OCI-LY7 (cell line): ENCODE measurements around the gene PROKR2. TPM values are rescaled to one million over a fixed set of nuclear protein-coding genes. Genes with fewer than 3 reads are reported as not detected.

Experiments
- BruUV-seq: library from RNA; stranded (reverse); fragments of 400-500 nt; replicated peaks from 2 replicates; lab custom pipeline; 2021; lab: Mats Ljungman, UMichigan
- CTCF ChIA-PET: fragments of 300-600 bp; sonication (Branson Sonifier 250); formaldehyde crosslinking; loops from one replicate; lab custom pipeline; 2022; ENCODE audit warnings: antibody characterized with exemption; ENCODE audit not compliant: unreplicated experiment; lab: Charles Lee
- POLR2A ChIA-PET: fragments of 300-600 bp; sonication (Branson Sonifier 250); formaldehyde crosslinking; loops from one replicate; lab custom pipeline; 2022; ENCODE audit warnings: antibody characterized with exemption; lab: Charles Lee
- DNase-seq: peaks from one replicate; pipeline ENCODE4 v3.0.0-alpha.2; 2015; ENCODE audit warnings: low spot score
- H2AFZ ChIP-seq: fragments of 200-600 bp; sonication (generic), shearing (Covaris generic); 2 replicates; pipeline ENCODE4 v1.6.1; 2014; ENCODE audit warnings: mild to moderate bottlenecking, antibody characterized with exemption, low read length, moderate library complexity
- H3K27ac ChIP-seq: fragments of 200-600 bp; sonication (generic); 2 replicates; pipeline ENCODE4 v1.5.1; 2014; ENCODE audit warnings: mixed run types, low read depth, mild to moderate bottlenecking, moderate library complexity, low read length, inconsistent platforms; ENCODE audit not compliant: poor library complexity, severe bottlenecking
- H3K36me3 ChIP-seq: fragments of 200-600 bp; sonication (generic); 2 replicates; pipeline ENCODE4 v1.6.1; 2014; ENCODE audit warnings: mild to moderate bottlenecking, antibody characterized with exemption, low read length, moderate library complexity, mixed read lengths; ENCODE audit not compliant: insufficient read depth
- H3K4me1 ChIP-seq: fragments of 200-600 bp; sonication (generic); 2 replicates; pipeline ENCODE4 v1.5.1; 2014; ENCODE audit warnings: mild to moderate bottlenecking, low read length; ENCODE audit not compliant: insufficient read depth, poor library complexity, severe bottlenecking
- H3K4me2 ChIP-seq: fragments of 200-600 bp; sonication (generic); 2 replicates; pipeline ENCODE4 v1.6.1; 2014; ENCODE audit warnings: mild to moderate bottlenecking, low read length
- H3K4me3 ChIP-seq: fragments of 200-600 bp; sonication (generic); 2 replicates; pipeline ENCODE4 v1.5.1; 2014; ENCODE audit warnings: mild to moderate bottlenecking, low read depth, low read length; ENCODE audit not compliant: poor library complexity, severe bottlenecking
- H3K79me2 ChIP-seq: fragments of 200-600 bp; sonication (generic); 2 replicates; pipeline ENCODE4 v1.6.1; 2016; ENCODE audit warnings: low read depth, mild to moderate bottlenecking, low read length, moderate library complexity, mixed read lengths; ENCODE audit not compliant: insufficient read depth
- H3K9me2 ChIP-seq: fragments of 200-600 bp; sonication (generic); 2 replicates; pipeline ENCODE4 v1.6.1; 2016; ENCODE audit warnings: mild to moderate bottlenecking, low read length, mixed read lengths; ENCODE audit not compliant: insufficient read depth
- H3K9me3 ChIP-seq: fragments of 200-600 bp; sonication (generic); 2 replicates; pipeline ENCODE4 v1.6.1; 2014; ENCODE audit warnings: mild to moderate bottlenecking, mixed run types, low read length, mixed read lengths
- H4K20me1 ChIP-seq: fragments of 200-600 bp; sonication (generic); 2 replicates; pipeline ENCODE4 v1.6.1; 2014; ENCODE audit warnings: mild to moderate bottlenecking, antibody characterized with exemption, low read length, moderate library complexity, mixed read lengths; ENCODE audit not compliant: insufficient read depth
- CTCF ChIP-seq: fragments of 200-600 bp; sonication (generic); conservative IDR thresholded peaks from 2 replicates; pipeline ENCODE4 v1.5.1; 2014; ENCODE audit warnings: mild to moderate bottlenecking, antibody characterized with exemption, low read length, moderate library complexity, mixed read lengths
- EZH2phosphoT487 ChIP-seq: fragments of 200-600 bp; sonication (generic); IDR thresholded peaks from 2 replicates; pipeline ENCODE4 v1.6.1; 2018; ENCODE audit warnings: low read depth, borderline replicate concordance, mild to moderate bottlenecking, mixed run types, antibody characterized with exemption, low read length, moderate library complexity, mixed read lengths
- intact Hi-C: fragments of 100-400 bp; cut with micrococcal nuclease; formaldehyde crosslinking; loops from one replicate; pipeline ENCODE4 v1.10.0; 2022; ENCODE audit not compliant: unreplicated experiment
- total RNA-seq, 2 experiments: library from RNA; depleted of rRNA in 1 of 2; stranded (reverse); fragments of >200 nt in 1 of 2; shearing (Covaris generic) in 1 of 2; gene quantifications; 2 replicates each; pipeline ENCODE4 v1.2.3, GENCODE V29; 2014 to 2022

The PROKR2 gene
- total RNA-seq, 2 experiments from 2014 or later = not detected

GRCh38 chr20:5353624-5354496 is 37.1 kb upstream of the PROKR2 start:
- TF ChIP-seq CTCF (no peak), EZH2phosphoT487 (no peak)
- no peaks in the 10 kb centered on the region for H4K20me1 ChIP-seq
- no peak for DNase-seq
- no peaks in the 10 kb centered on the region for H3K36me3 ChIP-seq
- ChIA-PET CTCF (no interaction called here), POLR2A (no interaction called here)
- H2AFZ ChIP-seq = no peak overlapping the region
- H3K9me3 ChIP-seq = no peaks in the 10 kb centered on the region
- no peaks in the 10 kb centered on the region for H3K4me1 ChIP-seq
- no peak overlapping the region for H3K4me2 ChIP-seq
- H3K9me2 ChIP-seq = no peaks in the 10 kb centered on the region
- H3K4me3 ChIP-seq = no peak overlapping the region
- no peak overlapping the region for H3K27ac ChIP-seq
- H3K79me2 ChIP-seq = no peaks in the 10 kb centered on the region
- no TSS peak for BruUV-seq
- intact Hi-C loops = no loop called here

- no peaks in the 10 kb centered on the region for H3K9me2 ChIP-seq
- no peak for DNase-seq
- TF ChIP-seq CTCF (no peak), EZH2phosphoT487 (no peak)
- no TSS peak for BruUV-seq
- no peaks in the 10 kb centered on the region for H3K79me2 ChIP-seq
- no peaks in the 10 kb centered on the region for H4K20me1 ChIP-seq
- no peaks in the 10 kb centered on the region for H3K9me3 ChIP-seq
- no peaks in the 10 kb centered on the region for H3K4me1 ChIP-seq
- ChIA-PET CTCF (no interaction called here), POLR2A (no interaction called here)
- no peak overlapping the region for H3K4me2 ChIP-seq
- no peak overlapping the region for H2AFZ ChIP-seq
- no peak overlapping the region for H3K4me3 ChIP-seq
- no peak overlapping the region for H3K27ac ChIP-seq
- intact Hi-C loops = no loop called here
- H3K36me3 ChIP-seq = no peaks in the 10 kb centered on the region
Observed at GRCh38 chr20:5349448-5349847, 32.7 kb upstream of the PROKR2 start.

GRCh38 chr20:5342021-5342420 is 25.3 kb upstream of the PROKR2 start:
- Histone ChIP-seq H3K27ac (no peak overlapping the region), H3K79me2 (no peaks in the 10 kb centered on the region), H3K9me3 (no peaks in the 10 kb centered on the region), H3K9me2 (no peaks in the 10 kb centered on the region), H2AFZ (no peak overlapping the region), H4K20me1 (no peaks in the 10 kb centered on the region), H3K4me2 (no peak overlapping the region), H3K36me3 (no peaks in the 10 kb centered on the region), H3K4me1 (no peaks in the 10 kb centered on the region), H3K4me3 (no peak overlapping the region)
- CTCF ChIA-PET = no interaction called here
- POLR2A ChIA-PET = no interaction called here
- DNase-seq = no peak
- TF ChIP-seq CTCF (no peak), EZH2phosphoT487 (no peak)
- intact Hi-C loops = no loop called here
- no TSS peak for BruUV-seq
